GM12878 (cell line): ENCODE data around the gene DENND1C.

ENCODE experiments used
- CBX5 ChIP-seq: sonication (generic); IDR thresholded peaks from 2 replicates; pipeline ENCODE4 v1.6.1; 2016; ENCODE audit warnings: low read depth, moderate library complexity, mild to moderate bottlenecking, inconsistent platforms
- CREM ChIP-seq: IDR thresholded peaks from 2 replicates; pipeline ENCODE4 v1.6.1; 2014; ENCODE audit warnings: antibody characterized with exemption, low read depth
- CTCF ChIP-seq, 3 experiments: IDR thresholded peaks in 2 of 3; conservative IDR thresholded peaks in 1 of 3; 2 replicates each; pipeline ENCODE4 v1.5.1; 2011; ENCODE audit warnings: low read depth in 3 of 3, low read length in 3 of 3, mild to moderate bottlenecking in 3 of 3, control low read depth in 2 of 3, moderate library complexity in 2 of 3, inconsistent platforms in 1 of 3, mixed read lengths in 1 of 3; ENCODE audit not compliant: control insufficient read depth in 2 of 3, insufficient read depth in 1 of 3; ENCODE audit errors: extremely low read depth in 1 of 3
- E4F1 ChIP-seq: fragments of 450-650 bp; IDR thresholded peaks from 2 replicates; pipeline ENCODE4 v1.6.1; 2018; ENCODE audit warnings: borderline replicate concordance, mild to moderate bottlenecking; ENCODE audit not compliant: partially characterized antibody
- EZH2 ChIP-seq: IDR thresholded peaks from 2 replicates; pipeline ENCODE4 v1.6.1; 2012; ENCODE audit warnings: low read depth, mild to moderate bottlenecking, control low read depth, inconsistent platforms, low read length, borderline replicate concordance; ENCODE audit not compliant: control insufficient read depth
- NR2F1 ChIP-seq: fragments of 450-650 bp; conservative IDR thresholded peaks from 2 replicates; pipeline ENCODE4 v1.6.1; 2017; ENCODE audit warnings: mild to moderate bottlenecking
- POLR2A ChIP-seq: IDR thresholded peaks from 2 replicates; pipeline ENCODE4 v1.6.1; 2011; ENCODE audit warnings: low read depth, mild to moderate bottlenecking, low read length
- RAD21 ChIP-seq: IDR thresholded peaks from 2 replicates; pipeline ENCODE4 v1.6.1; 2011; ENCODE audit warnings: mild to moderate bottlenecking, low read depth, low read length, moderate library complexity; ENCODE audit not compliant: insufficient read depth
- RCOR1 ChIP-seq: conservative IDR thresholded peaks from 2 replicates; pipeline ENCODE4 v1.6.1; 2012; ENCODE audit warnings: low read depth, low read length, improper control_type of control experiment
- SP1 ChIP-seq: IDR thresholded peaks from one replicate; pipeline ENCODE4 v1.6.1; 2011; ENCODE audit warnings: low read depth, low read length
- YY1 ChIP-seq: IDR thresholded peaks from 2 replicates; pipeline ENCODE4 v1.6.1; 2011; ENCODE audit warnings: low read depth, mild to moderate bottlenecking, low read length

DNA sequence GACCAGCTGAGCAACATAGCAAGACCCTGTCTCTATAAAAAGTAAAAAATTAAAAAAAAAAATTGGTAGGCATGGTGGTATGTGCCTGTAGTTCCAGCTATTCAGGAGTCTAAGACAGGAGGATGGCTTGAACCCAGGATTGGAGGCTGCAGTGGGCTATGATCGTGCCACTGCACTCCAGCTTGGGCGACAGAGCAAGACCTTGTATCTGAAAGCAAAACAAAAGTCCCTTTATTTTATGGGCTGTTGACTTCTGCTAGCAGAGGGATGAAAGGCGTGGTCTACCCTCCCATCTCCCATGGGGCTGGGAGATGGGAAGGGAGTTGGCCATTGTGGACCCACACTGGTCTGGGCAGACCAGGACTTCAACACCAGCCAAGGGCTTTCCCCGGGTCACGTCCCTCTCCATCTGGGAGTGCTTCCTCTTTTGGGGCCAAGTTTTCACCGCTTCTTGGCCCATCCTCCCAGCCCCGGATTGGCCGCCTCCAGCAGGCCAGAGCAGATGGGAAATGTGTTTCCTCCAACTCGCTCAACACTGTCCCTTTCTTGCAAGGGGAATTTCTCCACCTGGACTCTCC is 47.0 kb upstream of the DENND1C start:
- TF ChIP-seq RCOR1 (no peak), CREM (no peak), CTCF (IDR thresholded peaks at IDR 0.05 in 2 of 3, conservative IDR thresholded peaks at IDR 0.05 in 1 of 3; ENCODE audit: control insufficient read depth in 2 of 3, extremely low read depth in 1 of 3, insufficient read depth in 1 of 3, low read depth in 3 of 3, low read length in 3 of 3) (no peak), E4F1 (no peak), POLR2A (peak; percentile 72), SP1 (peak; percentile 49), CBX5 (no peak), NR2F1 (peak; percentile 54), EZH2 (no peak), RAD21 (no peak), YY1 (peak; percentile 41; the same call in 1 of the 2 replicates)
